GM23338 (cell line): Measurements from ENCODE around the gene CNNM1. TPM values are rescaled to one million over a fixed set of nuclear protein-coding genes. Genes with fewer than 3 reads are reported as not detected.

Experiments used
- ATAC-seq: fragments of 200-7000 bp; cut with Tn5 transposase; 3 replicates; pipeline ENCODE4 v1.9.1; 2020
- DNase-seq: peaks from one replicate; pipeline ENCODE4 v3.0.0-alpha.2; 2015; ENCODE audit warnings: low spot score
- H2AFZ ChIP-seq: fragments of 200-600 bp; sonication (generic); 2 replicates; pipeline ENCODE4 v1.8.0; 2016; ENCODE audit warnings: antibody characterized with exemption, mild to moderate bottlenecking, moderate library complexity
- H3F3A ChIP-seq: fragments of 200-600 bp; sonication (generic); replicated peaks from 2 replicates; pipeline ENCODE4 v1.8.0; 2017; ENCODE audit warnings: antibody characterized with exemption, mixed run types, low read depth
- H3K27ac ChIP-seq: fragments of 200-600 bp; sonication (generic); 2 replicates; pipeline ENCODE4 v1.6.1; 2016; ENCODE audit warnings: low read depth
- H3K27me3 ChIP-seq: fragments of 200-600 bp; sonication (generic); 2 replicates; pipeline ENCODE4 v1.8.0; 2016; ENCODE audit warnings: mild to moderate bottlenecking, mixed run types, moderate library complexity; ENCODE audit not compliant: insufficient read depth
- H3K36me3 ChIP-seq: fragments of 200-600 bp; sonication (generic); 2 replicates; pipeline ENCODE4 v1.8.0; 2016; ENCODE audit warnings: mild to moderate bottlenecking; ENCODE audit not compliant: insufficient read depth
- H3K4me1 ChIP-seq: fragments of 200-600 bp; sonication (generic); 2 replicates; pipeline ENCODE4 v1.8.0; 2016; ENCODE audit warnings: mild to moderate bottlenecking, moderate library complexity; ENCODE audit not compliant: insufficient read depth
- H3K4me2 ChIP-seq: fragments of 200-600 bp; sonication (generic); 2 replicates; pipeline ENCODE4 v1.7.1; 2017; ENCODE audit warnings: mixed run types
- H3K4me3 ChIP-seq: fragments of 200-600 bp; sonication (generic); 2 replicates; pipeline ENCODE4 v1.6.1; 2016; ENCODE audit warnings: mixed run types
- H3K79me2 ChIP-seq: fragments of 200-600 bp; sonication (generic); replicated peaks from 2 replicates; pipeline ENCODE4 v1.8.0; 2017; ENCODE audit warnings: mild to moderate bottlenecking; ENCODE audit not compliant: insufficient read depth
- H3K9me2 ChIP-seq: fragments of 200-600 bp; sonication (generic); 2 replicates; pipeline ENCODE4 v1.8.0; 2017; ENCODE audit not compliant: insufficient read depth
- H4K20me1 ChIP-seq: fragments of 200-600 bp; sonication (generic); replicated peaks from 2 replicates; pipeline ENCODE4 v1.8.0; 2017; ENCODE audit warnings: mild to moderate bottlenecking; ENCODE audit not compliant: insufficient read depth
- H3K27ac Mint-ChIP-seq: 2 replicates; pipeline ENCODE4 v1.8.0; 2020; ENCODE audit warnings: inconsistent platforms, mild to moderate bottlenecking, moderate library complexity, mixed read lengths
- H3K27me3 Mint-ChIP-seq: 3 replicates; pipeline ENCODE4 v1.8.0; 2022; ENCODE audit warnings: low read depth, mild to moderate bottlenecking, moderate library complexity, mixed read lengths, inconsistent platforms; ENCODE audit not compliant: insufficient read depth, poor library complexity
- H3K36me3 Mint-ChIP-seq: 3 replicates; pipeline ENCODE4 v1.8.0; 2021; ENCODE audit warnings: low read depth, mild to moderate bottlenecking, inconsistent platforms, moderate library complexity, mixed read lengths
- H3K4me1 Mint-ChIP-seq: 3 replicates; pipeline ENCODE4 v1.8.0; 2020; ENCODE audit warnings: mild to moderate bottlenecking, inconsistent platforms, mixed read lengths
- H3K4me3 Mint-ChIP-seq: 3 replicates; pipeline ENCODE4 v1.8.0; 2021; ENCODE audit warnings: moderate library complexity, mild to moderate bottlenecking, inconsistent platforms, mixed read lengths
- H3K9me3 Mint-ChIP-seq: 3 replicates; pipeline ENCODE4 v1.8.0; 2020; ENCODE audit warnings: moderate library complexity, mild to moderate bottlenecking, inconsistent platforms, mixed read lengths
- CREB1 ChIP-seq: fragments of 250-450 bp; sonication (Bioruptor Pico); IDR thresholded peaks from 2 replicates; pipeline ENCODE4 v1.5.0; 2020; ENCODE audit warnings: low read depth, mild to moderate bottlenecking, moderate library complexity
- CTCF ChIP-seq, 2 experiments: fragments of 200-600 bp in 1 of 2; sonication (generic) in 1 of 2; conservative IDR thresholded peaks; 2 replicates each; pipeline versions ENCODE4 v1.5.1 to v1.6.1; 2016 to 2017; ENCODE audit warnings: antibody characterized with exemption in 2 of 2, low read depth in 2 of 2, mild to moderate bottlenecking in 2 of 2, moderate library complexity in 1 of 2
- ETS1 ChIP-seq: IDR thresholded peaks from 2 replicates; pipeline ENCODE4 v1.6.1; 2016; ENCODE audit warnings: antibody characterized with exemption
- EZH2 ChIP-seq: fragments of 200-600 bp; sonication (generic); IDR thresholded peaks from one replicate; pipeline ENCODE4 v1.8.0; 2017; ENCODE audit warnings: antibody characterized with exemption, mild to moderate bottlenecking, low read depth; ENCODE audit not compliant: unreplicated experiment
- EZH2phosphoT487 ChIP-seq: fragments of 200-600 bp; sonication (generic); IDR thresholded peaks from one replicate; pipeline ENCODE4 v1.8.1; 2018; ENCODE audit warnings: antibody characterized with exemption; ENCODE audit not compliant: unreplicated experiment
- JUNB ChIP-seq: IDR thresholded peaks from one replicate; pipeline ENCODE4 v1.6.1; 2016; ENCODE audit warnings: antibody characterized with exemption; ENCODE audit not compliant: unreplicated experiment
- NANOG ChIP-seq: IDR thresholded peaks from 2 replicates; pipeline ENCODE4 v1.6.1; 2016; ENCODE audit warnings: antibody characterized with exemption, borderline replicate concordance
- POLR2AphosphoS5 ChIP-seq: IDR thresholded peaks from 2 replicates; pipeline ENCODE4 v1.6.1; 2016; ENCODE audit warnings: antibody characterized with exemption, low read depth
- REST ChIP-seq: IDR thresholded peaks from one replicate; pipeline ENCODE4 v1.6.1; 2018; ENCODE audit warnings: antibody characterized with exemption; ENCODE audit not compliant: unreplicated experiment
- STAT1 ChIP-seq: IDR thresholded peaks from one replicate; pipeline ENCODE4 v1.6.1; 2016; ENCODE audit warnings: antibody characterized with exemption; ENCODE audit not compliant: unreplicated experiment
- ZNF114 ChIP-seq: fragments of 250-450 bp; sonication (Bioruptor Pico); IDR thresholded peaks from 2 replicates; pipeline ENCODE4 v1.5.0; 2020; ENCODE audit warnings: mild to moderate bottlenecking, moderate library complexity
- ZNF331 ChIP-seq: fragments of 250-450 bp; sonication (Bioruptor Pico); IDR thresholded peaks from 2 replicates; pipeline ENCODE4 v1.5.0; 2020; ENCODE audit warnings: low read depth, mild to moderate bottlenecking, moderate library complexity
- ZNF462 ChIP-seq: fragments of 250-450 bp; sonication (Bioruptor Pico); IDR thresholded peaks from 2 replicates; pipeline ENCODE4 v1.5.0; 2020; ENCODE audit warnings: mild to moderate bottlenecking, moderate library complexity
- polyA plus RNA-seq: library from polyadenylated mRNA; unstranded; fragments of >200 nt; fragmentation: Nextera tagmentation; extraction: Ambion mirVana; gene quantifications from 2 replicates; pipeline ENCODE4 v1.2.1, GENCODE V29; 2016
- total RNA-seq: library from RNA; depleted of rRNA; stranded (reverse); fragments of >200 nt; shearing (Covaris generic); gene quantifications from 2 replicates; pipeline ENCODE4 v1.2.3, GENCODE V29; 2014

The CNNM1 gene
- total and polyA plus RNA-seq, 2 experiments from 2014 or later: 0.52 to 0.90 TPM

- Histone ChIP-seq H3K79me2 (no peaks in the 10 kb centered on the region), H3K4me3 (no peak overlapping the region), H3K9me2 (no peaks in the 10 kb centered on the region), H3K4me1 (peaks cover 33% of the 10 kb centered on the region), H3F3A (no peaks in the 10 kb centered on the region), H3K36me3 (peaks cover 2% of the 10 kb centered on the region; the same call in 1 of the 2 replicates), H3K27ac (no peak overlapping the region), H3K4me2 (peak overlapping the region; percentile 47), H2AFZ (no peak overlapping the region), H4K20me1 (no peaks in the 10 kb centered on the region), H3K27me3 (no peaks in the 10 kb centered on the region)
- DNase-seq (no peak), ATAC-seq (peak; percentile 16; the same call in 2 of the 3 replicates)
- H3K36me3 Mint-ChIP-seq: peaks cover 25% of the 10 kb centered on the region; the same call in 2 of the 3 replicates
- no peak for TF ChIP-seq POLR2AphosphoS5
- TF ChIP-seq NANOG: no peak
- TF ChIP-seq CTCF (conservative IDR thresholded peaks at IDR 0.05; ENCODE audit: low read depth in 2 of 2): no peak
- no peak for TF ChIP-seq ZNF462 (CRISPR knock-in tag)
- TF ChIP-seq EZH2: no peak
- no peak for TF ChIP-seq CREB1 (CRISPR knock-in tag)
- TF ChIP-seq ZNF114 (CRISPR knock-in tag): no peak
- no peak for TF ChIP-seq ZNF331 (CRISPR knock-in tag)
- no peak for TF ChIP-seq REST
- no peak for TF ChIP-seq STAT1
- TF ChIP-seq EZH2phosphoT487: no peak
- no peak for TF ChIP-seq JUNB
- TF ChIP-seq ETS1: no peak
- no peak overlapping the region for H3K27ac Mint-ChIP-seq
- H3K4me1 Mint-ChIP-seq: peaks cover 47% of the 10 kb centered on the region
- peaks cover 2% of the 10 kb centered on the region for H3K27me3 Mint-ChIP-seq
- H3K9me3 Mint-ChIP-seq: no peaks in the 10 kb centered on the region
- H3K4me3 Mint-ChIP-seq: no peak overlapping the region
These were observed 64.5 kb downstream of the CNNM1 start for GRCh38 chr10:99393683-99394082.
